HEK293 (cell line): Measurements from ENCODE around the gene OR1F1.

Experiments
- CTCF ChIA-PET: fragments of 350-600 bp; formaldehyde crosslinking; extraction: SDS; loops from one replicate; lab custom pipeline; 2021; ENCODE audit warnings: antibody characterized with exemption; lab: Yijun Ruan, JAX
- POLR2A ChIA-PET: fragments of 300-600 bp; formaldehyde crosslinking; extraction: SDS; loops from one replicate; lab custom pipeline; 2020; ENCODE audit warnings: antibody characterized with exemption, inconsistent platforms; lab: Yijun Ruan, JAX
- H3K27ac ChIP-seq: fragments of 200-500 bp; sonication (Bioruptor generic); 2 replicates; pipeline ENCODE4 v1.5.1; 2014; ENCODE audit warnings: low read depth, low read length, control low read depth, inconsistent platforms; ENCODE audit errors: extremely low read depth
- H3K36me3 ChIP-seq, 2 experiments: fragments of 200-500 bp in 1 of 2; sonication (Bioruptor generic) in 1 of 2; 1 replicate in 1 of 2; 2 replicates in 1 of 2; pipeline ENCODE4 v1.5.1; 2014 to 2017; ENCODE audit warnings: inconsistent platforms in 2 of 2, low read length in 2 of 2; ENCODE audit not compliant: control insufficient read depth in 2 of 2, insufficient read depth in 1 of 2
- H3K4me1 ChIP-seq: fragments of 200-500 bp; sonication (Bioruptor generic); 2 replicates; pipeline ENCODE4 v1.5.1; 2014; ENCODE audit warnings: mild to moderate bottlenecking, low read length, inconsistent platforms; ENCODE audit not compliant: control insufficient read depth, insufficient read depth
- H3K4me3 ChIP-seq: 2 replicates; pipeline ENCODE4 v1.5.1; 2011; ENCODE audit warnings: low read depth, mild to moderate bottlenecking, control low read depth, low read length, moderate library complexity
- H3K9me3 ChIP-seq: fragments of 200-500 bp; sonication (Bioruptor generic); 2 replicates; pipeline ENCODE4 v1.5.1; 2014; ENCODE audit warnings: low read depth, low read length, inconsistent platforms; ENCODE audit not compliant: control insufficient read depth, insufficient read depth
- BCL11B ChIP-seq: fragments of 450-650 bp; formaldehyde crosslinking; IDR thresholded peaks from 2 replicates; pipeline ENCODE4 v1.5.1; 2016; ENCODE audit warnings: low read depth, missing biosample characterization, missing genetic modification characterization
- FEZF1 ChIP-seq: fragments of 450-650 bp; formaldehyde crosslinking; IDR thresholded peaks from 2 replicates; pipeline ENCODE4 v1.5.1; 2016; ENCODE audit warnings: missing biosample characterization, missing genetic modification characterization
- GLI4 ChIP-seq: fragments of 450-650 bp; formaldehyde crosslinking; IDR thresholded peaks from 2 replicates; pipeline ENCODE4 v1.5.1; 2016; ENCODE audit warnings: missing biosample characterization, missing genetic modification characterization
- KLF8 ChIP-seq: fragments of 450-650 bp; formaldehyde crosslinking; IDR thresholded peaks from 2 replicates; pipeline ENCODE4 v1.5.1; 2016; ENCODE audit warnings: missing biosample characterization, missing genetic modification characterization
- SP3 ChIP-seq: fragments of 450-650 bp; formaldehyde crosslinking; IDR thresholded peaks from 2 replicates; pipeline ENCODE4 v1.5.1; 2016; ENCODE audit warnings: missing biosample characterization, missing genetic modification characterization
- WT1 ChIP-seq: fragments of 450-650 bp; formaldehyde crosslinking; IDR thresholded peaks from 2 replicates; pipeline ENCODE4 v1.5.1; 2016; ENCODE audit warnings: missing biosample characterization, missing genetic modification characterization
- YY1 ChIP-seq: fragments of 450-650 bp; formaldehyde crosslinking; IDR thresholded peaks from 2 replicates; pipeline ENCODE4 v1.5.1; 2018; ENCODE audit warnings: missing biosample characterization, missing genetic modification characterization
- ZBTB1 ChIP-seq: fragments of 450-650 bp; formaldehyde crosslinking; IDR thresholded peaks from 2 replicates; pipeline ENCODE4 v1.5.1; 2016; ENCODE audit warnings: missing biosample characterization, missing genetic modification characterization
- ZBTB26 ChIP-seq: fragments of 450-650 bp; formaldehyde crosslinking; optimal IDR thresholded peaks from 2 replicates; pipeline ENCODE3; 2016; ENCODE audit warnings: missing biosample characterization, mild to moderate bottlenecking, missing genetic modification characterization
- ZBTB48 ChIP-seq: fragments of 450-650 bp; formaldehyde crosslinking; IDR thresholded peaks from 2 replicates; pipeline ENCODE4 v1.5.1; 2016; ENCODE audit warnings: missing biosample characterization, missing genetic modification characterization
- ZFP37 ChIP-seq: fragments of 450-650 bp; formaldehyde crosslinking; IDR thresholded peaks from 2 replicates; pipeline ENCODE4 v1.5.1; 2016; ENCODE audit warnings: missing biosample characterization, missing genetic modification characterization
- ZNF18 ChIP-seq: fragments of 450-650 bp; formaldehyde crosslinking; IDR thresholded peaks from 2 replicates; pipeline ENCODE4 v1.5.1; 2016; ENCODE audit warnings: missing biosample characterization, missing genetic modification characterization
- ZNF19 ChIP-seq: fragments of 450-650 bp; formaldehyde crosslinking; IDR thresholded peaks from 2 replicates; pipeline ENCODE4; 2016; ENCODE audit warnings: missing biosample characterization, missing genetic modification characterization, low read depth
- ZNF211 ChIP-seq: fragments of 450-650 bp; formaldehyde crosslinking; IDR thresholded peaks from 2 replicates; pipeline ENCODE4 v1.5.1; 2016; ENCODE audit warnings: low read depth, missing biosample characterization, missing genetic modification characterization
- ZNF324 ChIP-seq: fragments of 450-650 bp; formaldehyde crosslinking; IDR thresholded peaks from 2 replicates; pipeline ENCODE4 v1.5.1; 2016; ENCODE audit warnings: missing biosample characterization, missing genetic modification characterization
- ZNF335 ChIP-seq: fragments of 450-650 bp; formaldehyde crosslinking; conservative IDR thresholded peaks from 2 replicates; pipeline ENCODE4 v1.5.1; 2016; ENCODE audit warnings: missing biosample characterization, missing genetic modification characterization
- ZNF362 ChIP-seq: fragments of 450-650 bp; formaldehyde crosslinking; IDR thresholded peaks from 2 replicates; pipeline ENCODE4 v1.5.1; 2016; ENCODE audit warnings: missing biosample characterization, missing genetic modification characterization
- ZNF433 ChIP-seq: fragments of 450-650 bp; formaldehyde crosslinking; IDR thresholded peaks from 2 replicates; pipeline ENCODE4 v1.5.1; 2016; ENCODE audit warnings: missing biosample characterization, missing genetic modification characterization, low read depth
- ZNF510 ChIP-seq: fragments of 450-650 bp; formaldehyde crosslinking; IDR thresholded peaks from 2 replicates; pipeline ENCODE4 v1.5.1; 2018; ENCODE audit warnings: mild to moderate bottlenecking, missing genetic modification characterization, missing biosample characterization; ENCODE audit not compliant: insufficient replicate concordance
- ZNF513 ChIP-seq: fragments of 450-650 bp; IDR thresholded peaks from 2 replicates; pipeline ENCODE4 v1.5.1; 2018; ENCODE audit warnings: missing biosample characterization, missing genetic modification characterization
- ZNF549 ChIP-seq: fragments of 450-650 bp; IDR thresholded peaks from 2 replicates; pipeline ENCODE4 v1.5.1; 2018; ENCODE audit warnings: missing biosample characterization, missing genetic modification characterization, mild to moderate bottlenecking, inconsistent platforms, moderate library complexity
- ZNF792 ChIP-seq: fragments of 450-650 bp; formaldehyde crosslinking; IDR thresholded peaks from 2 replicates; pipeline ENCODE4 v1.5.1; 2016; ENCODE audit warnings: missing biosample characterization, missing genetic modification characterization
- TF ChIP-seq, protein P1 (sequence below): fragments of 450-650 bp; formaldehyde crosslinking; IDR thresholded peaks from 2 replicates; pipeline ENCODE4 v1.5.1; 2016; ENCODE audit warnings: missing biosample characterization, missing genetic modification characterization, borderline replicate concordance
- TF ChIP-seq, protein P2 (sequence below): fragments of 450-650 bp; formaldehyde crosslinking; IDR thresholded peaks from 2 replicates; pipeline ENCODE4 v1.5.1; 2016; ENCODE audit warnings: missing biosample characterization, missing genetic modification characterization

Gene OR1F1

GRCh38 chr16:3188925-3189825, 1.2 kb downstream of the OR1F1 start:
- Histone ChIP-seq H3K4me1 (no peaks in the 10 kb centered on the region), H3K9me3 (no peaks in the 10 kb centered on the region), H3K36me3 (no peaks in the 10 kb centered on the region), H3K4me3 (peak overlapping the region; percentile 77), H3K27ac (peak overlapping the region; percentile 74; the same call in 1 of the 2 replicates)
- CTCF ChIA-PET: interaction anchor here (0.6 to 1.0 kb wide), 4 partner anchors 17 to 728 kb away, joined by 3 read pairs; no protein-coding TSS in a partner anchor
- POLR2A ChIA-PET: interaction anchor here (1.0 to 2.8 kb wide), 4 partner anchors 12 to 212 kb away, joined by 3 to 29 read pairs (median 6); partner anchors contain the start of genes ZNF174 and ZSCAN32
- TF ChIP-seq ZNF324 (tag by site-specific recombination) (no peak), YY1 (tag by site-specific recombination) (peak; percentile 62), KLF8 (tag by site-specific recombination) (peak; percentile 95), ZNF211 (tag by site-specific recombination) (no peak), ZNF19 (tag by site-specific recombination) (no peak), ZNF362 (peak; percentile 85), ZNF335 (tag by site-specific recombination) (peak; percentile 68), ZNF513 (tag by site-specific recombination) (0 out of 2 replicates have a peak, but pooled peaks have one; percentile 9), BCL11B (tag by site-specific recombination) (0 out of 2 replicates have a peak, but pooled peaks have one; percentile 65), WT1 (tag by site-specific recombination) (peak; percentile 26; the same call in 1 of the 2 replicates), ZNF433 (tag by site-specific recombination) (no peak), ZBTB1 (tag by site-specific recombination) (no peak), GLI4 (0 out of 2 replicates have a peak, but pooled peaks have one; percentile 46), ZNF549 (tag by site-specific recombination) (no peak), FEZF1 (tag by site-specific recombination) (peak; percentile 37), ZNF510 (tag by site-specific recombination) (no peak), ZNF18 (tag by site-specific recombination) (no peak), ZBTB26 (tag by site-specific recombination) (peak; percentile 60), ZFP37 (peak; percentile 74), ZNF792 (tag by site-specific recombination) (no peak), ZBTB48 (tag by site-specific recombination) (peak; percentile 72), SP3 (peak; percentile 84)
- TF ChIP-seq, protein P1, sequence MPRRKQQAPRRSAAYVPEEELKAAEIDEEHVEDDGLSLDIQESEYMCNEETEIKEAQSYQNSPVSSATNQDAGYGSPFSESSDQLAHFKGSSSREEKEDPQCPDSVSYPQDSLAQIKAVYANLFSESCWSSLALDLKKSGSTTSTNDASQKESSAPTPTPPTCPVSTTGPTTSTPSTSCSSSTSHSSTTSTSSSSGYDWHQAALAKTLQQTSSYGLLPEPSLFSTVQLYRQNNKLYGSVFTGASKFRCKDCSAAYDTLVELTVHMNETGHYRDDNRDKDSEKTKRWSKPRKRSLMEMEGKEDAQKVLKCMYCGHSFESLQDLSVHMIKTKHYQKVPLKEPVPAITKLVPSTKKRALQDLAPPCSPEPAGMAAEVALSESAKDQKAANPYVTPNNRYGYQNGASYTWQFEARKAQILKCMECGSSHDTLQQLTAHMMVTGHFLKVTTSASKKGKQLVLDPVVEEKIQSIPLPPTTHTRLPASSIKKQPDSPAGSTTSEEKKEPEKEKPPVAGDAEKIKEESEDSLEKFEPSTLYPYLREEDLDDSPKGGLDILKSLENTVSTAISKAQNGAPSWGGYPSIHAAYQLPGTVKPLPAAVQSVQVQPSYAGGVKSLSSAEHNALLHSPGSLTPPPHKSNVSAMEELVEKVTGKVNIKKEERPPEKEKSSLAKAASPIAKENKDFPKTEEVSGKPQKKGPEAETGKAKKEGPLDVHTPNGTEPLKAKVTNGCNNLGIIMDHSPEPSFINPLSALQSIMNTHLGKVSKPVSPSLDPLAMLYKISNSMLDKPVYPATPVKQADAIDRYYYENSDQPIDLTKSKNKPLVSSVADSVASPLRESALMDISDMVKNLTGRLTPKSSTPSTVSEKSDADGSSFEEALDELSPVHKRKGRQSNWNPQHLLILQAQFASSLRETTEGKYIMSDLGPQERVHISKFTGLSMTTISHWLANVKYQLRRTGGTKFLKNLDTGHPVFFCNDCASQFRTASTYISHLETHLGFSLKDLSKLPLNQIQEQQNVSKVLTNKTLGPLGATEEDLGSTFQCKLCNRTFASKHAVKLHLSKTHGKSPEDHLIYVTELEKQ (tag by site-specific recombination): no peak
- TF ChIP-seq, protein P2, sequence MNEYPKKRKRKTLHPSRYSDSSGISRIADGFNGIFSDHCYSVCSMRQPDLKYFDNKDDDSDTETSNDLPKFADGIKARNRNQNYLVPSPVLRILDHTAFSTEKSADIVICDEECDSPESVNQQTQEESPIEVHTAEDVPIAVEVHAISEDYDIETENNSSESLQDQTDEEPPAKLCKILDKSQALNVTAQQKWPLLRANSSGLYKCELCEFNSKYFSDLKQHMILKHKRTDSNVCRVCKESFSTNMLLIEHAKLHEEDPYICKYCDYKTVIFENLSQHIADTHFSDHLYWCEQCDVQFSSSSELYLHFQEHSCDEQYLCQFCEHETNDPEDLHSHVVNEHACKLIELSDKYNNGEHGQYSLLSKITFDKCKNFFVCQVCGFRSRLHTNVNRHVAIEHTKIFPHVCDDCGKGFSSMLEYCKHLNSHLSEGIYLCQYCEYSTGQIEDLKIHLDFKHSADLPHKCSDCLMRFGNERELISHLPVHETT (tag by site-specific recombination): no peak
